GM12865 (cell line): Measurements from ENCODE around the gene AK8.

Experiments
- DNase-seq: peaks from one replicate; pipeline ENCODE4 v3.0.0; 2010; ENCODE audit warnings: low read depth
- H3K4me3 ChIP-seq: 2 replicates; pipeline ENCODE4 v1.5.1; 2011; ENCODE audit warnings: mild to moderate bottlenecking, low read depth, low read length, control low read depth
- CTCF ChIP-seq: IDR thresholded peaks from 2 replicates; pipeline ENCODE4 v1.5.1; 2011; ENCODE audit warnings: low read length, control low read depth, low read depth, inconsistent platforms; ENCODE audit not compliant: insufficient read depth; ENCODE audit errors: missing control alignments

AK8 gene

GRCh38 chr9:132861666-132862065 is 16.4 kb downstream of the AK8 start:
- H3K4me3 ChIP-seq = no peak overlapping the region
- DNase-seq = no peak
- no peak for TF ChIP-seq CTCF

- DNase-seq = no peak
- TF ChIP-seq CTCF = no peak
- H3K4me3 ChIP-seq = no peak overlapping the region
These were observed 19.3 kb downstream of the AK8 start for GRCh38 chr9:132858751-132859150.

GRCh38 chr9:132857616-132858342 is 20.3 kb downstream of the AK8 start:
- TF ChIP-seq CTCF = no peak
- H3K4me3 ChIP-seq = no peak overlapping the region
- DNase-seq = no peak

- H3K4me3 ChIP-seq = no peak overlapping the region
- no peak for TF ChIP-seq CTCF
- no peak for DNase-seq
These were observed 21.1 kb downstream of the AK8 start for GRCh38 chr9:132857031-132857430.

- TF ChIP-seq CTCF = no peak
- no peak for DNase-seq
- no peak overlapping the region for H3K4me3 ChIP-seq
These were observed 22.2 kb downstream of the AK8 start for GRCh38 chr9:132855904-132856303.

- DNase-seq = no peak
- H3K4me3 ChIP-seq = no peak overlapping the region
- no peak for TF ChIP-seq CTCF
These were observed 23.3 kb downstream of the AK8 start for GRCh38 chr9:132854832-132855231.

- no peak overlapping the region for H3K4me3 ChIP-seq
These were observed 24.6 kb downstream of the AK8 start for GRCh38 chr9:132853482-132853881.

More at GRCh38 chr9:132853482-132853881, 24.6 kb downstream of the AK8 start:
- DNase-seq = no peak
- no peak for TF ChIP-seq CTCF
